AG04450 (cell line): ENCODE data around the gene SMPD3. TPM values are rescaled to one million over a fixed set of nuclear protein-coding genes. Genes with fewer than 3 reads are reported as not detected.

Experiments
- CTCF ChIA-PET: fragments of 300-600, 350-600 bp; formaldehyde crosslinking; extraction: SDS; loops from one replicate; lab custom pipeline; 2022; ENCODE audit warnings: antibody characterized with exemption, inconsistent platforms; lab: Charles Lee
- POLR2A ChIA-PET: fragments of 350-600 bp; formaldehyde crosslinking; extraction: SDS; loops from one replicate; lab custom pipeline; 2021; ENCODE audit warnings: antibody characterized with exemption, inconsistent platforms; lab: Yijun Ruan, JAX
- DNase-seq: peaks from one replicate; pipeline ENCODE4 v3.0.0-alpha.2; 2011; ENCODE audit warnings: low read depth, low spot score
- H3K27ac ChIP-seq: one replicate; pipeline ENCODE4 v1.5.1; 2012; ENCODE audit warnings: low read depth, low read length, control low read depth
- H3K27me3 ChIP-seq: one replicate; pipeline ENCODE4 v1.6.0; 2012; ENCODE audit warnings: low read length; ENCODE audit not compliant: control insufficient read depth, insufficient read depth
- H3K4me3 ChIP-seq: 2 replicates; pipeline ENCODE4 v1.5.1; 2011; ENCODE audit warnings: mild to moderate bottlenecking, low read depth, low read length, control low read depth
- H3K9me3 ChIP-seq: 2 replicates; pipeline ENCODE4 v1.5.1; 2012; ENCODE audit warnings: low read length; ENCODE audit not compliant: control insufficient read depth, insufficient read depth
- CTCF ChIP-seq: IDR thresholded peaks from 2 replicates; pipeline ENCODE4 v1.5.1; 2011; ENCODE audit warnings: low read depth, low read length, control low read depth, inconsistent platforms
- polyA plus RNA-seq: library from polyadenylated mRNA; depleted of rRNA; stranded (reverse); fragments of >200 nt; gene quantifications from 2 replicates; pipeline ENCODE4 v1.2.3, GENCODE V29; 2011

The SMPD3 gene
- polyA plus RNA-seq, 1 experiment = not detected

GRCh38 chr16:68397710-68398201 is 50.6 kb downstream of the SMPD3 start:
- no peak for TF ChIP-seq CTCF
- Histone ChIP-seq H3K4me3 (no peak overlapping the region), H3K27ac (no peak overlapping the region), H3K9me3 (no peaks in the 10 kb centered on the region), H3K27me3 (peaks cover 24% of the 10 kb centered on the region)
- CTCF ChIA-PET = interaction anchor here (0.6 to 5.9 kb wide), 9 partner anchors 10 to 124 kb away, joined by 3 to 87 read pairs (median 4); no protein-coding TSS in a partner anchor
- POLR2A ChIA-PET = no interaction called here
- no peak for DNase-seq

- H3K27me3 ChIP-seq = peaks cover 24% of the 10 kb centered on the region
- H3K9me3 ChIP-seq = no peaks in the 10 kb centered on the region
- peak; percentile 16 for DNase-seq
- no peak overlapping the region for H3K27ac ChIP-seq
- ChIA-PET CTCF (interaction anchor here (0.6 to 5.9 kb wide), 27 partner anchors 10 to 403 kb away, joined by 3 to 87 read pairs (median 4); no protein-coding TSS in a partner anchor), POLR2A (no interaction called here)
- H3K4me3 ChIP-seq = no peak overlapping the region
- peak; percentile 74 for TF ChIP-seq CTCF
These were observed 51.8 kb downstream of the SMPD3 start for GRCh38 chr16:68396481-68396880.

- CTCF ChIA-PET = interaction anchor here (0.5 to 5.9 kb wide), 17 partner anchors 9 to 1715 kb away, joined by 3 to 87 read pairs (median 6); no protein-coding TSS in a partner anchor
These were observed 52.5 kb downstream of the SMPD3 start for GRCh38 chr16:68395815-68396214.

GRCh38 chr16:68395167-68395786 is 53.0 kb downstream of the SMPD3 start:
- H3K27me3 ChIP-seq = peaks cover 25% of the 10 kb centered on the region
- no peak for TF ChIP-seq CTCF
- CTCF ChIA-PET = interaction anchor here (0.6 to 5.9 kb wide), 12 partner anchors 9 to 1714 kb away, joined by 3 to 87 read pairs (median 6); no protein-coding TSS in a partner anchor
- no peak overlapping the region for H3K4me3 ChIP-seq
- POLR2A ChIA-PET = no interaction called here
- H3K9me3 ChIP-seq = no peaks in the 10 kb centered on the region
- no peak overlapping the region for H3K27ac ChIP-seq
- no peak for DNase-seq

More at GRCh38 chr16:68395815-68396214, 52.5 kb downstream of the SMPD3 start:
- TF ChIP-seq CTCF = no peak
- Histone ChIP-seq H3K27ac (no peak overlapping the region), H3K9me3 (no peaks in the 10 kb centered on the region), H3K4me3 (no peak overlapping the region), H3K27me3 (peaks cover 24% of the 10 kb centered on the region)
- no peak for DNase-seq
- POLR2A ChIA-PET = no interaction called here

GRCh38 chr16:68393333-68393732 is 55.0 kb downstream of the SMPD3 start:
- Histone ChIP-seq H3K27ac (no peak overlapping the region), H3K4me3 (no peak overlapping the region), H3K9me3 (no peaks in the 10 kb centered on the region), H3K27me3 (peaks cover 32% of the 10 kb centered on the region)
- DNase-seq = no peak
- POLR2A ChIA-PET = no interaction called here
- no peak for TF ChIP-seq CTCF
- CTCF ChIA-PET = interaction anchor here (0.7 to 5.2 kb wide), 2 partner anchors 117 to 128 kb away, joined by 5 to 23 read pairs; no protein-coding TSS in a partner anchor
